Lung (tissue), 12 donors: ENCODE measurements around the gene PDIA4. TPM values are rescaled to one million over a fixed set of nuclear protein-coding genes. Genes with fewer than 3 reads are reported as not detected.

Experiments used
- ATAC-seq: fragments of 200-7000 bp; cut with Tn5 transposase; one replicate; pipeline ENCODE4 v1.9.1; 2020; ENCODE audit warnings: moderate number of reproducible peaks; ENCODE audit not compliant: insufficient read depth, low FRiP score
- DNase-seq, 3 donors: peaks; one replicate each; pipeline ENCODE4 v3.0.0-alpha.2; 2013 to 2017
- H3K27ac ChIP-seq, 2 donors: one replicate each; pipeline ENCODE4 v1.5.1; 2013; ENCODE audit warnings: mild to moderate bottlenecking in 2 of 2, moderate library complexity in 2 of 2, control low read depth in 1 of 2, inconsistent platforms in 1 of 2, low read depth in 1 of 2, low read length in 1 of 2
- H3K27me3 ChIP-seq, 3 donors: one replicate each; pipeline ENCODE4 v1.5.1; 2013; ENCODE audit warnings: low read length in 2 of 3; ENCODE audit not compliant: control insufficient read depth in 3 of 3, insufficient read depth in 3 of 3
- H3K36me3 ChIP-seq, 4 donors: one replicate each; pipeline ENCODE4 v1.5.1; 2013; ENCODE audit warnings: low read length in 4 of 4, mild to moderate bottlenecking in 1 of 4, moderate library complexity in 1 of 4; ENCODE audit not compliant: control insufficient read depth in 4 of 4, insufficient read depth in 4 of 4
- H3K4me1 ChIP-seq, 5 donors: one replicate each; pipeline ENCODE4 v1.5.1; 2013; ENCODE audit warnings: low read length in 5 of 5, mild to moderate bottlenecking in 2 of 5, moderate library complexity in 1 of 5; ENCODE audit not compliant: control insufficient read depth in 5 of 5, insufficient read depth in 5 of 5
- H3K4me3 ChIP-seq: one replicate; pipeline ENCODE4 v1.5.1; 2013; ENCODE audit warnings: mild to moderate bottlenecking, control low read depth, moderate library complexity
- H3K9ac ChIP-seq, 2 donors: one replicate each; pipeline ENCODE4 v1.5.1; 2013; ENCODE audit warnings: low read length in 2 of 2, control low read depth in 1 of 2; ENCODE audit not compliant: insufficient read depth in 1 of 2
- H3K9me3 ChIP-seq, 4 donors: one replicate each; pipeline ENCODE4 v1.5.1; 2013; ENCODE audit warnings: low read length in 3 of 4, mild to moderate bottlenecking in 1 of 4, moderate library complexity in 1 of 4; ENCODE audit not compliant: control insufficient read depth in 4 of 4, insufficient read depth in 3 of 4
- WGBS, 2 donors: extraction: QIAGEN DNeasy Blood & Tissue Kit; methylation state at CpG; one replicate each; pipeline ENCODE4 v1.1.7; 2013; 5-methylcytosine and 5-hydroxymethylcytosine counted together
- polyA plus RNA-seq, 2 donors: library from polyadenylated mRNA; stranded (reverse); fragments of 200-250 nt; gene quantifications; one replicate each; pipeline ENCODE4 v1.2.1, GENCODE V29; 2013
- total RNA-seq, 2 donors: library from RNA; depleted of rRNA in 1 of 2; stranded (reverse); fragments of >200 nt in 1 of 2; gene quantifications; one replicate each; pipeline ENCODE4 v1.2.1, GENCODE V29; 2014 to 2021
- TF ChIP-seq, protein P1 (sequence below): IDR thresholded peaks from 2 replicates; pipeline ENCODE4 v1.5.1; 2012; ENCODE audit warnings: mild to moderate bottlenecking; ENCODE audit errors: control extremely low read depth, extremely low read depth
- donor health status: control.
- donor health status: control.
- donor health status: Bipolar disorder and iron deficiency.
- donor health status: healthy.
- donor health status: DM: yes; HTN: yes; CAD: no.

Gene PDIA4
- total and polyA plus RNA-seq, 4 donors, result 48.6 to 213 (median 147) TPM

DNA sequence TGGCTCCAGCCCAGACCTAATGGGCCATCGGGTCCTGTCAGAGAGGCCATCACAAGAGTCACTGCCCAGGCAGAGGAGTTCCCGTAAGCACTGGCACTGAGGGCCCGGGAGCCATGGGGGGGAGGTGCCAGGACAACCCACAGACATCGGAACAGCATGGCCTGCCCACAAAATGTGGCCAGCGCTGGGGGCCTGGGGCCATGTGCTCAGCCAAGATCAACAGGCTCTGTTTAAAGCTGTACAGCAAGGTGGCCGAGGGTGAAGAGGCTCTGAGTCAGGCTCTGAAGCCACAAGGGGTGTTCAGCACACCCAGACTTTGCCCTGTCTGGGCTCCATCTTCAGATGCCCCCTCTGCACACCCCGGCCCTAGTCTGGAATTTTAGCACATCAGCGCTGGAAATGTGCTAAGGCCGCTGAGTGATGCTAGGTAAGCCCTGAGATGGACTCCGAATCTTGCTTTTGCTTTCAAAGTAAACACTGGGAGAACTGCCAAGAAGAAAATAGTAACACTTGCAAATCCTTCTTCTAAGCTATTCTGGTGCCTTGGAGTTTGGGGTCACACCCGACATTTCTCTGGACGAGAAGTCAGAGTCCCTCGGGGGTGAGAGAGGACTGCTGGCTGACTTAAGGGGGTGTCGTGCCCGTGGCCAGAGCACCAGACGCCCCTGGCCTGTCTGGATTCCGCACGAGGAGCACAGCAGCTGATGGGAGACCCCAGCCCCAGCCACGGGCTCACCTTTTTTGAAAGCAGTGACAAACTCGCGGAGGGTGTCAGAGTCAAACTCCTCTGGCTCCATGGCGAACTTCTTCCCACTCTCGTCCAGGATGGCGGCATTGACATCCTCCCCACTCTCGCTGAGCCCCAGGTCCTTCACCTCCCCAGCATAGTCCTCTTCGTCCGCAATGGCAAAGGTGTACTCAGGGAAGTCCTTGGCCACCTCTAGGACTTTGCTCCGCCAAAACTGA lies 23.6 kb downstream of the PDIA4 start:
- Histone ChIP-seq H3K36me3 (peaks cover 21 to 56% (median 27%) of the 10 kb centered on the region in 4 donors), H3K9ac (no peak overlapping the region), H3K9me3 (no peaks in the 10 kb centered on the region), H3K27ac (no peak overlapping the region), H3K4me3 (no peak overlapping the region), H3K27me3 (no peaks in the 10 kb centered on the region), H3K4me1 (no peaks in the 10 kb centered on the region)
- ATAC-seq (no peak), DNase-seq (peak in 1 of 3 donors; percentile 46)
- WGBS, 2 donors, result 87 to 89% methylated on average over 28 of the region's 28 CpGs
- TF ChIP-seq, protein P1, sequence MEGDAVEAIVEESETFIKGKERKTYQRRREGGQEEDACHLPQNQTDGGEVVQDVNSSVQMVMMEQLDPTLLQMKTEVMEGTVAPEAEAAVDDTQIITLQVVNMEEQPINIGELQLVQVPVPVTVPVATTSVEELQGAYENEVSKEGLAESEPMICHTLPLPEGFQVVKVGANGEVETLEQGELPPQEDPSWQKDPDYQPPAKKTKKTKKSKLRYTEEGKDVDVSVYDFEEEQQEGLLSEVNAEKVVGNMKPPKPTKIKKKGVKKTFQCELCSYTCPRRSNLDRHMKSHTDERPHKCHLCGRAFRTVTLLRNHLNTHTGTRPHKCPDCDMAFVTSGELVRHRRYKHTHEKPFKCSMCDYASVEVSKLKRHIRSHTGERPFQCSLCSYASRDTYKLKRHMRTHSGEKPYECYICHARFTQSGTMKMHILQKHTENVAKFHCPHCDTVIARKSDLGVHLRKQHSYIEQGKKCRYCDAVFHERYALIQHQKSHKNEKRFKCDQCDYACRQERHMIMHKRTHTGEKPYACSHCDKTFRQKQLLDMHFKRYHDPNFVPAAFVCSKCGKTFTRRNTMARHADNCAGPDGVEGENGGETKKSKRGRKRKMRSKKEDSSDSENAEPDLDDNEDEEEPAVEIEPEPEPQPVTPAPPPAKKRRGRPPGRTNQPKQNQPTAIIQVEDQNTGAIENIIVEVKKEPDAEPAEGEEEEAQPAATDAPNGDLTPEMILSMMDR, result no peak

DNA sequence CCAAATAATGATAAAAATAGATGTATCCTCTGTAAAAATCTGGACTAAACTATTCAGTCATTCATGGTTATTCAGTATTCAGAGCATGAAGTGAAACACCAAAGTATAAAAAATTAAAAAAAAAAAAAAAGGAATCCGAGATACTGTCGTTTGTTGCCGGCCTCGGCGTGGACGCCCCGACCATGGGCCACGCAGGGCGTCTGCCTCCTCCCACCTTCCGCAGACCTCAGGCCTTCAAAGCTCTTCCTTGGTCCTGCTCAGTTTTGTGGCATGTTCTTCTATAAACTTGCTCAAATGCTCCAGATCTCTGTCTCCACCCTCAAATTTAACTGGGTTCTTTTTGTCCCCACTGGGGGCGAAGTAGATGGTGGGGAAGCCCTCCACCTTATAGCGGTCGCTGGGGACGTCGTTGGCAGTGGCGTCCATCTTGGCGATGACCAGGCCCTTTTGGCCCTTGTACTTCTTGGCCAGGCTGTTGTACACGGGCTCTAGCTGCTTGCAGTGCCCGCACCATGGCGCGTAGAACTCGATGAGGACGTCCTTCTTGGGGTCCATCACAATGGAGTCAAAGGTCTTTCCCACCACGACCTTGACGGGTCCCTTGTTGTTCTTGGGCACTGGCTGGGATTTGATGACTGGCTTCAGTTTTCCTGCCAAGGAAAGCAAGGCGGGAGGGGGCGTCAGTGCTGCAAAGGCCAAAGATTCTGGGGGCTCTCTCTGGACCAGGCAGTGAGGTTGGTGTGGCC lies 24.6 kb downstream of the PDIA4 start:
- Histone ChIP-seq H3K9ac (no peak overlapping the region), H3K27me3 (no peaks in the 10 kb centered on the region), H3K36me3 (peaks cover 16 to 48% (median 26%) of the 10 kb centered on the region in 4 donors), H3K4me1 (no peaks in the 10 kb centered on the region), H3K27ac (no peak overlapping the region), H3K9me3 (no peaks in the 10 kb centered on the region), H3K4me3 (no peak overlapping the region)
- no peak for DNase-seq
- WGBS, 2 donors, result 93 to 95% methylated on average over 27 of the region's 27 CpGs
- TF ChIP-seq, protein P1, result no peak
- no peak for ATAC-seq

DNA sequence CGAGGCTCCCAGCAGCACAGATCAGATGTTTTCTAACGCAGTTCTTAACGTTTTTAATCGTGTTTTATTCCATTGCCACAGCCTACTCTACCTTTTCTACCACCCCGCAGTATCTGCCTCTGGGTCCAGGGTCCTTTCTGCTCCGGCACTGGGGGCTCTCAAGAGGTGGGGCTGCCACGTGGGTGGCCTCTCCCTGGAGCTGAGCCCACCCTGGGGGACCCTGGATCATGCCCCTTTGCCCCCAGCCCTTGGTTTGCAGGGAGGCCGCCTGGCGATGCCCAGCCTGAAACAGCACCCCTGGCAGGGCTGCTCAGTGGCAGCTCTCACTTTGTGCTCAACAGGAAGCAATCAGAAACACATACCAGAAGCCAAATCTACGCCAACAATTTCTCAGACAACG lies 25.3 kb downstream of the PDIA4 start:
- H3K9me3 ChIP-seq, result no peaks in the 10 kb centered on the region
- no peaks in the 10 kb centered on the region for H3K4me1 ChIP-seq
- peaks cover 16 to 48% (median 22%) of the 10 kb centered on the region in 4 donors for H3K36me3 ChIP-seq
- 82 to 90% methylated on average over 11 of the region's 11 CpGs for WGBS, 2 donors
- H3K9ac ChIP-seq, result no peak overlapping the region
- H3K27ac ChIP-seq, result no peak overlapping the region
- no peak for ATAC-seq
- TF ChIP-seq, protein P1, result no peak
- H3K27me3 ChIP-seq, result no peaks in the 10 kb centered on the region
- DNase-seq, result no peak
- no peak overlapping the region for H3K4me3 ChIP-seq
